Thoracic aorta endothelial cell (primary cell): ENCODE measurements around the gene SFMBT1. TPM values are rescaled to one million over a fixed set of nuclear protein-coding genes. Genes with fewer than 3 reads are reported as not detected.

Experiments used
- total RNA-seq: library from RNA; depleted of rRNA; stranded (reverse); fragments of >200 nt; gene quantifications from 2 replicates; pipeline ENCODE4 v1.2.3, GENCODE V29; 2012

The SFMBT1 gene, protein sequence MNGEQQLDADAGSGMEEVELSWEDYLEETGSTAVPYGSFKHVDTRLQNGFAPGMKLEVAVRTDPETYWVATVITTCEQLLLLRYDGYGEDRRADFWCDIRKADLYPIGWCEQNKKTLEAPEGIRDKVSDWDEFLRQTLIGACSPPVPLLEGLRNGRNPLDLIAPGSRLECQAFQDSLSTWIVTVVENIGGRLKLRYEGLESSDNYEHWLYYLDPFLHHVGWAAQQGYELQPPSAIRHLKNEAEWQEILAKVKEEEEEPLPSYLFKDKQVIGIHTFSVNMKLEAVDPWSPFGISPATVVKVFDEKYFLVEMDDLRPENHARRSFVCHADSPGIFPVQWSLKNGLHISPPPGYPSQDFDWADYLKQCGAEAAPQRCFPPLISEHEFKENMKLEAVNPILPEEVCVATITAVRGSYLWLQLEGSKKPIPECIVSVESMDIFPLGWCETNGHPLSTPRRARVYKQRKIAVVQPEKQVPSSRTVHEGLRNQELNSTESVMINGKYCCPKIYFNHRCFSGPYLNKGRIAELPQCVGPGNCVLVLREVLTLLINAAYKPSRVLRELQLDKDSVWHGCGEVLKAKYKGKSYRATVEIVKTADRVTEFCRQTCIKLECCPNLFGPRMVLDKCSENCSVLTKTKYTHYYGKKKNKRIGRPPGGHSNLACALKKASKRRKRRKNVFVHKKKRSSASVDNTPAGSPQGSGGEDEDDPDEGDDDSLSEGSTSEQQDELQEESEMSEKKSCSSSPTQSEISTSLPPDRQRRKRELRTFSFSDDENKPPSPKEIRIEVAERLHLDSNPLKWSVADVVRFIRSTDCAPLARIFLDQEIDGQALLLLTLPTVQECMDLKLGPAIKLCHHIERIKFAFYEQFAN
- total RNA-seq = 5.1 and 5.7 TPM in 2 replicates

DNA sequence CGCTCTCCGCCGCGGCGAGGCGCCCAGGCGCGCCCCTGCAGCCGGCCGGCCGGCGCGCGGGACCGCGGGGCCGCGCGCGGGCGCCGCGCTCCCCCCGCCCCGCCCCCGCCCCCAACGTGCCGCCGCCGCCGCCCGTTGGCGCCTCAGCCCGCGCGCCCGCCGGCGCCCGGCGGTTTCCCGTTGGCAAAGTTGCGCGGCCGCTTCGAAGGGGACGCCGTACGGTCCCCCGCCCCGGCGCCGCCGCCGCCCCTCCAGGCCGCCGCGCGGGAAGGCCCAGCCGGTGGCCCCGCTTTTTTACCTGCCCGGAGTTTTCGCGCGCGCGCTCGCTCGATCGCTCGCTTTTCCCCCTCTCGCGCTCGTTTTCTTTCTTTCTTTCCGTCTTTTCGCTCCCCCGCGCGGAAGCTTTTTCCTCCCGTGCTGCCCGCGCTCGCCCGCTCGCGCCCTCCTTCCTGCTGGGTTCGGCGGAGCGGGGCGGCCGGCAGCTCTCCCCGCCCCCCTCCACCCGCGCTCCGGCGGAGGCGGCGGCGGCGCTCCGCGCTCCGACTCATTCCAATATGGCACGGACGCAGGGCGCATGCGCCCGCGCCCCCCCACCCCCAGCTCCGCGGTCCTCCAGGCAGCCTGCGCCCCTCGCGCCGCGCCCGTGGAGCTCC is at the start of gene SFMBT1:
Gene SFMBT1 (minus strand): TSS at position 556 of the 653 bp plus-strand sequence. CDS start 76,945 bp downstream, outside the sequence.

DNA sequence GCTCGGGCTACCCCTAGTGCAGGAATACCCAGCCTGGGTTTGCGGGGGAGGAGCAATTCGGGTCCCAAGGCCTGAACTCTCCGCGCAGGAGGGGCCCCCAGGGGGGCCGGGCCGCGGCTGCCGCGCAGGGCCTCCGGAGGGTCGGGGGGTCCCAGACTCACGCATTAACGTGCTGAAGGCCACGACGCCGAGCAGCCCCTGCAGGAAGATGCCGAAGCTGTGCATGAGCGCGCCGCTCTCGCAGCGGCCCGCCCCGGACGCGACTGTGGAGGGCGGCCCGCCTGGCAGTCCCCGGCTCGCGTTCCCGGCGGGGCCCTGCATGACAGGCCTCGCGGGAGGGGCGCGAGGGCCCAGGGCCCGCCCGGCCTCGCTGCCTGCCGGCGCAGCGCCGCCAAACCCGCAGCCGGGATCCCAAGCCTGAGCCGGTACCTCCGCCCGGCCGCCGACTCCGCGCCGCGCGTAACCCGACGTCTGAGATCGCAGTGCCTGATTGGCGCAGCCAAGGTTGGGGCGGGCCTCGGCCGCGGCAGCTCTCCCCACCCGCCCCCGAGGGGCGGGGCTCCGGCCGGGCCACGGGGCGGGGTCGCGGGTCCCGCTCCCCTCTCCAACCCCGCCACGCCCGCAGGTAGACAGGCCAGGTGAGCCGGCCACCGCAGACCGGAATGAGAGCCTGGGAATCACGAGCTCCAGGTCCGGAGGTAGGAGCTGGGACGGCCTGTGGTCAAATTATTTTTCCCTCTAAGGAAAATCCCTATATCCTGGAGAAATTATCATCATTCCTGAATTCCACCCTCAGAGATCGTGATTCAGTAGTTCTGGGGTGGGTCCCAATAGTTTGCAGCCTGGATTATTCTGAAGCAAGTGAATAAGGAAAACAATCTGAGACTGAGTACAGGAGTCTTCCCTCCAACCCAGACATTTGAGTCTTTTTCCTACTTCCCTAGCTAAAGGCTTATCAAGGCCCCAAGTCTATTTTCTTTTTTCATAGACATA is 148.4 kb downstream of the SFMBT1 start, which contains the start of gene STIMATE:
Gene STIMATE (minus strand): TSS at position 419 of the 993 bp plus-strand sequence. CDS start 98 bp downstream, at position 321.

Other genes with a start within 250 kb of the SFMBT1 start
- gene ITIH4, start 215.4 kb downstream of the SFMBT1 start, total RNA-seq = 0.22 and 0.40 TPM in 2 replicates
- not detected in 2 replicates for gene MUSTN1, start 211.1 kb downstream of the SFMBT1 start, total RNA-seq
- gene STIMATE, start 148.5 kb downstream of the SFMBT1 start, total RNA-seq = 13.7 and 15.1 TPM in 2 replicates
- 18.2 and 26.5 TPM in 2 replicates for gene RFT1, start 84.4 kb upstream of the SFMBT1 start, total RNA-seq
- gene PRKCD, start 115.1 kb upstream of the SFMBT1 start, total RNA-seq = 4.5 and 5.8 TPM in 2 replicates
- 535 and 695 TPM in 2 replicates for gene TKT, start 209.9 kb upstream of the SFMBT1 start, total RNA-seq